HUES6 (cell line): ENCODE data around the gene LRRTM4.
"Not testable (repeated sequence)": the region's sequence is repeated elsewhere in the genome, so short reads cannot be mapped to it uniquely, and the experiment has no call there.

Experiments
- H3K27ac ChIP-seq: 2 replicates; pipeline ENCODE4 v1.7.0; 2013; ENCODE audit warnings: low read depth, mild to moderate bottlenecking, low read length, inconsistent platforms
- H3K27me3 ChIP-seq: 2 replicates; pipeline ENCODE4 v1.6.1; 2013; ENCODE audit warnings: low read length; ENCODE audit not compliant: control insufficient read depth, insufficient read depth
- H3K36me3 ChIP-seq: 2 replicates; pipeline ENCODE4 v1.6.1; 2013; ENCODE audit warnings: low read length; ENCODE audit not compliant: control insufficient read depth, insufficient read depth
- H3K4me1 ChIP-seq: 2 replicates; pipeline ENCODE4 v1.6.1; 2013; ENCODE audit warnings: low read length; ENCODE audit not compliant: control insufficient read depth, insufficient read depth
- H3K4me3 ChIP-seq: 2 replicates; pipeline ENCODE4 v1.5.1; 2013; ENCODE audit warnings: low read depth, low read length
- H3K9ac ChIP-seq: one replicate; pipeline ENCODE4 v1.6.1; 2013; ENCODE audit warnings: mild to moderate bottlenecking, low read length
- H3K9me3 ChIP-seq: 2 replicates; pipeline ENCODE4 v1.6.1; 2013; ENCODE audit warnings: low read depth, low read length; ENCODE audit not compliant: control insufficient read depth, insufficient read depth

LRRTM4 gene

GRCh38 chr2:77088424-77088823, 433.8 kb downstream of the LRRTM4 start:
- H3K4me3 ChIP-seq, result peak overlapping the region; percentile 89

GRCh38 chr2:77087987-77088414, 434.2 kb downstream of the LRRTM4 start:
- Histone ChIP-seq H3K27ac (peak overlapping the region; percentile 91), H3K9me3 (0 out of 2 replicates have a peak, but pooled peaks cover 2% of the 10 kb centered on the region), H3K4me3 (peak overlapping the region; percentile 89)

More at GRCh38 chr2:77088424-77088823, 433.8 kb downstream of the LRRTM4 start:
- H3K9me3 ChIP-seq, H3K27me3 ChIP-seq: not testable (repeated sequence)
- Histone ChIP-seq H3K9ac (peak overlapping the region; percentile 99), H3K36me3 (peaks cover 21% of the 10 kb centered on the region), H3K27ac (peak overlapping the region; percentile 92), H3K4me1 (peaks cover 38% of the 10 kb centered on the region)

GRCh38 chr2:77086478-77086877, 435.7 kb downstream of the LRRTM4 start:
- Histone ChIP-seq H3K36me3 (peaks cover 14% of the 10 kb centered on the region), H3K27ac (peak overlapping the region; percentile 91), H3K9me3 (0 out of 2 replicates have a peak, but pooled peaks cover 2% of the 10 kb centered on the region)

More at GRCh38 chr2:77087987-77088414, 434.2 kb downstream of the LRRTM4 start:
- Histone ChIP-seq H3K27me3 (no peaks in the 10 kb centered on the region), H3K4me1 (peaks cover 38% of the 10 kb centered on the region), H3K36me3 (peaks cover 18% of the 10 kb centered on the region), H3K9ac (peak overlapping the region; percentile 89)

GRCh38 chr2:77086051-77086450, 436.1 kb downstream of the LRRTM4 start:
- Histone ChIP-seq H3K4me3 (peak overlapping the region; percentile 89; the same call in 1 of the 2 replicates), H3K4me1 (peaks cover 38% of the 10 kb centered on the region), H3K9ac (peak overlapping the region; percentile 89), H3K27ac (peak overlapping the region; percentile 91), H3K36me3 (peaks cover 14% of the 10 kb centered on the region), H3K27me3 (no peaks in the 10 kb centered on the region), H3K9me3 (0 out of 2 replicates have a peak, but pooled peaks cover 2% of the 10 kb centered on the region)

More at GRCh38 chr2:77086478-77086877, 435.7 kb downstream of the LRRTM4 start:
- no peaks in the 10 kb centered on the region for H3K27me3 ChIP-seq
- H3K9ac ChIP-seq, result peak overlapping the region; percentile 89
- H3K4me3 ChIP-seq, result peak overlapping the region; percentile 89
- peaks cover 38% of the 10 kb centered on the region for H3K4me1 ChIP-seq

- no peaks in the 10 kb centered on the region for H3K27me3 ChIP-seq
- no peak overlapping the region for H3K4me3 ChIP-seq
- peak overlapping the region; percentile 91 for H3K27ac ChIP-seq
- no peak overlapping the region for H3K9ac ChIP-seq
- peaks cover 38% of the 10 kb centered on the region for H3K4me1 ChIP-seq
- H3K36me3 ChIP-seq, result peaks cover 12% of the 10 kb centered on the region
- H3K9me3 ChIP-seq, result 0 out of 2 replicates have a peak, but pooled peaks cover 2% of the 10 kb centered on the region
Measured at GRCh38 chr2:77085561-77085960, 436.6 kb downstream of the LRRTM4 start.

- Histone ChIP-seq H3K9ac (no peak overlapping the region), H3K27me3 (no peaks in the 10 kb centered on the region), H3K27ac (no peak overlapping the region), H3K4me1 (peaks cover 25% of the 10 kb centered on the region), H3K9me3 (0 out of 2 replicates have a peak, but pooled peaks cover 2% of the 10 kb centered on the region), H3K36me3 (no peaks in the 10 kb centered on the region), H3K4me3 (no peak overlapping the region)
Measured at GRCh38 chr2:77081597-77081996, 440.6 kb downstream of the LRRTM4 start.

GRCh38 chr2:77064324-77064723, 457.9 kb downstream of the LRRTM4 start:
- H3K27ac ChIP-seq, result no peak overlapping the region
- H3K4me1 ChIP-seq, result no peaks in the 10 kb centered on the region
- H3K36me3 ChIP-seq, result no peaks in the 10 kb centered on the region
- H3K9me3 ChIP-seq, result peaks cover 13% of the 10 kb centered on the region
- H3K27me3 ChIP-seq, result no peaks in the 10 kb centered on the region
- no peak overlapping the region for H3K4me3 ChIP-seq
- no peak overlapping the region for H3K9ac ChIP-seq

GRCh38 chr2:77054938-77055337, 467.2 kb downstream of the LRRTM4 start:
- H3K9ac ChIP-seq, result no peak overlapping the region

GRCh38 chr2:77046339-77046738, 475.8 kb downstream of the LRRTM4 start:
- Histone ChIP-seq H3K36me3 (no peaks in the 10 kb centered on the region), H3K4me1 (no peaks in the 10 kb centered on the region), H3K9ac (no peak overlapping the region), H3K9me3 (peaks cover 23% of the 10 kb centered on the region), H3K4me3 (no peak overlapping the region), H3K27me3 (no peaks in the 10 kb centered on the region), H3K27ac (no peak overlapping the region)

More at GRCh38 chr2:77054938-77055337, 467.2 kb downstream of the LRRTM4 start:
- no peaks in the 10 kb centered on the region for H3K4me1 ChIP-seq
- no peaks in the 10 kb centered on the region for H3K9me3 ChIP-seq
- no peak overlapping the region for H3K4me3 ChIP-seq
- H3K36me3 ChIP-seq, result no peaks in the 10 kb centered on the region
- no peaks in the 10 kb centered on the region for H3K27me3 ChIP-seq
- H3K27ac ChIP-seq, result no peak overlapping the region

- H3K4me1 ChIP-seq, H3K9ac ChIP-seq, H3K4me3 ChIP-seq, H3K36me3 ChIP-seq, H3K27me3 ChIP-seq, H3K27ac ChIP-seq: not testable (repeated sequence)
- peaks cover 23% of the 10 kb centered on the region for H3K9me3 ChIP-seq
Measured at GRCh38 chr2:77045456-77045855, 476.7 kb downstream of the LRRTM4 start.

GRCh38 chr2:77034445-77034844, 487.7 kb downstream of the LRRTM4 start:
- H3K4me3 ChIP-seq, result no peak overlapping the region
- H3K9me3 ChIP-seq, result no peaks in the 10 kb centered on the region
- no peak overlapping the region for H3K27ac ChIP-seq
- H3K36me3 ChIP-seq, result no peaks in the 10 kb centered on the region
- no peaks in the 10 kb centered on the region for H3K27me3 ChIP-seq
- H3K9ac ChIP-seq, result no peak overlapping the region
- peaks cover 17% of the 10 kb centered on the region for H3K4me1 ChIP-seq
